ENCODE results near the gene SFXN5. TPM values are rescaled to one million over a fixed set of nuclear protein-coding genes. Genes with fewer than 3 reads are reported as not detected.

Gene SFXN5
- total and polyA plus RNA-seq, 2 of the 4 experiments (the other 2 are of a cell fraction), result 8.6 to 17.0 TPM

- Histone ChIP-seq H3K9me3 (ENCODE audit: control insufficient read depth, insufficient read depth, low read length) (peaks cover 25% of the 10 kb centered on the region), H2BK20ac (ENCODE audit: low read depth, low read length) (no peak overlapping the region), H3K27me3 (ENCODE audit: control insufficient read depth, insufficient read depth, low read length) (peaks cover 98% of the 10 kb centered on the region), H2BK120ac (ENCODE audit: low read depth, low read length) (no peak overlapping the region), H3K9ac (ENCODE audit: low read depth, low read length) (no peak overlapping the region), H3K27ac (ENCODE audit: insufficient read depth, low read length) (no peak overlapping the region), H4K20me1 (ENCODE audit: insufficient read depth, low read length) (peaks cover 40% of the 10 kb centered on the region; the same call in 1 of the 2 replicates), H4K8ac (ENCODE audit: low read depth in 2 of 2, low read length in 2 of 2) (no peak overlapping the region), H2AK5ac (ENCODE audit: low read depth, low read length) (no peak overlapping the region), H3K56ac (ENCODE audit: extremely low read depth, insufficient read depth, low read length) (no peak overlapping the region), H4K91ac (ENCODE audit: insufficient read depth, low read depth, low read length) (no peak overlapping the region), H3K18ac (ENCODE audit: low read depth, low read length) (no peak overlapping the region), H2AK9ac (replicated peaks; ENCODE audit: low read depth, low read length, poor library complexity) (no peak overlapping the region), H2BK15ac (ENCODE audit: low read depth, low read length) (no peak overlapping the region), H2AFZ (replicated peaks; ENCODE audit: low read length, poor library complexity) (no peak overlapping the region), H3K4me2 (ENCODE audit: low read depth, low read length) (no peak overlapping the region), H3K36me3 (ENCODE audit: control insufficient read depth, insufficient read depth, low read length) (no peaks in the 10 kb centered on the region), H3K4me1 (ENCODE audit: control insufficient read depth, insufficient read depth, low read length) (peaks cover 2% of the 10 kb centered on the region; the same call in 1 of the 2 replicates), H3K23ac (ENCODE audit: low read depth, low read length) (no peak overlapping the region), H3K14ac (replicated peaks; ENCODE audit: low read depth, low read length) (no peak overlapping the region), H3K79me1 (ENCODE audit: low read depth in 1 of 2, low read length in 2 of 2) (no peaks in the 10 kb centered on the region), H3K4me3 (ENCODE audit: insufficient read depth, low read depth, low read length) (no peak overlapping the region), H3K4ac (ENCODE audit: low read depth, low read length) (no peak overlapping the region), H4K5ac (ENCODE audit: low read depth, low read length) (no peak overlapping the region), H3K9me1 (ENCODE audit: insufficient read depth, low read length) (no peaks in the 10 kb centered on the region), H2BK5ac (ENCODE audit: low read depth, low read length, poor library complexity, severe bottlenecking) (no peak overlapping the region)
- WGBS, 2 experiments (ENCODE audit: extremely low coverage in 2 of 2, insufficient read length in 1 of 2), result 20% methylated on average over 1 of the region's 15 CpGs; no CpG with 5 or more reads in 1 of the 2 experiments
- intact Hi-C loops (cut with micrococcal nuclease), result no loop called here
- no TSS peak for BruUV-seq (replicated peaks)
- ATAC-seq (ENCODE audit: low read depth) (no peak), DNase-seq (no peak)
- no peak for TF ChIP-seq RCOR1 (IDR thresholded peaks at IDR 0.05; ENCODE audit: insufficient replicate concordance, low read length)
- no peak for TF ChIP-seq FOS (IDR thresholded peaks at IDR 0.05; ENCODE audit: low read depth, low read length)
- no peak for TF ChIP-seq BHLHE40 (IDR thresholded peaks at IDR 0.05; ENCODE audit: low read depth, low read length)
- TF ChIP-seq POLR2A (IDR thresholded peaks at IDR 0.05; ENCODE audit: low read depth, low read length), result no peak
- TF ChIP-seq RFX5 (IDR thresholded peaks at IDR 0.05; ENCODE audit: low read depth, low read length), result no peak
- TF ChIP-seq CHD1 (IDR thresholded peaks at IDR 0.05; ENCODE audit: low read depth, low read length), result no peak
- no peak for TF ChIP-seq CEBPB (IDR thresholded peaks at IDR 0.05; ENCODE audit: low read depth, low read length)
- no peak for TF ChIP-seq MAZ (IDR thresholded peaks at IDR 0.05; ENCODE audit: borderline replicate concordance, low read depth, low read length)
- TF ChIP-seq, protein P1, sequence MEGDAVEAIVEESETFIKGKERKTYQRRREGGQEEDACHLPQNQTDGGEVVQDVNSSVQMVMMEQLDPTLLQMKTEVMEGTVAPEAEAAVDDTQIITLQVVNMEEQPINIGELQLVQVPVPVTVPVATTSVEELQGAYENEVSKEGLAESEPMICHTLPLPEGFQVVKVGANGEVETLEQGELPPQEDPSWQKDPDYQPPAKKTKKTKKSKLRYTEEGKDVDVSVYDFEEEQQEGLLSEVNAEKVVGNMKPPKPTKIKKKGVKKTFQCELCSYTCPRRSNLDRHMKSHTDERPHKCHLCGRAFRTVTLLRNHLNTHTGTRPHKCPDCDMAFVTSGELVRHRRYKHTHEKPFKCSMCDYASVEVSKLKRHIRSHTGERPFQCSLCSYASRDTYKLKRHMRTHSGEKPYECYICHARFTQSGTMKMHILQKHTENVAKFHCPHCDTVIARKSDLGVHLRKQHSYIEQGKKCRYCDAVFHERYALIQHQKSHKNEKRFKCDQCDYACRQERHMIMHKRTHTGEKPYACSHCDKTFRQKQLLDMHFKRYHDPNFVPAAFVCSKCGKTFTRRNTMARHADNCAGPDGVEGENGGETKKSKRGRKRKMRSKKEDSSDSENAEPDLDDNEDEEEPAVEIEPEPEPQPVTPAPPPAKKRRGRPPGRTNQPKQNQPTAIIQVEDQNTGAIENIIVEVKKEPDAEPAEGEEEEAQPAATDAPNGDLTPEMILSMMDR (conservative IDR thresholded peaks at IDR 0.05; ENCODE audit: low read depth, low read length), result no peak
- TF ChIP-seq MAFK (IDR thresholded peaks at IDR 0.05; ENCODE audit: low read depth, low read length), result no peak
- TF ChIP-seq, protein P2, sequence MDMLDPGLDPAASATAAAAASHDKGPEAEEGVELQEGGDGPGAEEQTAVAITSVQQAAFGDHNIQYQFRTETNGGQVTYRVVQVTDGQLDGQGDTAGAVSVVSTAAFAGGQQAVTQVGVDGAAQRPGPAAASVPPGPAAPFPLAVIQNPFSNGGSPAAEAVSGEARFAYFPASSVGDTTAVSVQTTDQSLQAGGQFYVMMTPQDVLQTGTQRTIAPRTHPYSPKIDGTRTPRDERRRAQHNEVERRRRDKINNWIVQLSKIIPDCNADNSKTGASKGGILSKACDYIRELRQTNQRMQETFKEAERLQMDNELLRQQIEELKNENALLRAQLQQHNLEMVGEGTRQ (IDR thresholded peaks at IDR 0.05; ENCODE audit: low read depth, low read length), result no peak
- TF ChIP-seq MXI1 (IDR thresholded peaks at IDR 0.05; ENCODE audit: borderline replicate concordance, low read depth, low read length), result no peak
- TF ChIP-seq, protein P3, sequence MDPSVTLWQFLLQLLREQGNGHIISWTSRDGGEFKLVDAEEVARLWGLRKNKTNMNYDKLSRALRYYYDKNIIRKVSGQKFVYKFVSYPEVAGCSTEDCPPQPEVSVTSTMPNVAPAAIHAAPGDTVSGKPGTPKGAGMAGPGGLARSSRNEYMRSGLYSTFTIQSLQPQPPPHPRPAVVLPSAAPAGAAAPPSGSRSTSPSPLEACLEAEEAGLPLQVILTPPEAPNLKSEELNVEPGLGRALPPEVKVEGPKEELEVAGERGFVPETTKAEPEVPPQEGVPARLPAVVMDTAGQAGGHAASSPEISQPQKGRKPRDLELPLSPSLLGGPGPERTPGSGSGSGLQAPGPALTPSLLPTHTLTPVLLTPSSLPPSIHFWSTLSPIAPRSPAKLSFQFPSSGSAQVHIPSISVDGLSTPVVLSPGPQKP (IDR thresholded peaks at IDR 0.05; ENCODE audit: borderline replicate concordance, low read depth, low read length), result no peak
- TF ChIP-seq NFE2L2 (IDR thresholded peaks at IDR 0.05; ENCODE audit: low read depth, low read length), result no peak
- no peak for TF ChIP-seq RAD21 (IDR thresholded peaks at IDR 0.05; ENCODE audit: low read length)
- no peak for TF ChIP-seq SMC3 (IDR thresholded peaks at IDR 0.05; ENCODE audit: low read depth, low read length)
- ChIA-PET POLR2A (ENCODE audit: unreplicated experiment) (no interaction called here), CTCF (no interaction called here)
- dilution Hi-C loops (cut with HindIII; ENCODE audit: low sequenced_read_pairs, unreplicated experiment), result no loop called here
- in situ Hi-C loops (cut with MboI; ENCODE audit: low sequenced_read_pairs), result no loop called here
Measured at GRCh38 chr2:72921088-72921851, 150.2 kb downstream of the SFXN5 start.

Data from IMR-90 (cell line).